Dermis lymphatic vessel endothelial cell (primary cell): ENCODE data around the gene INPP1. TPM values are rescaled to one million over a fixed set of nuclear protein-coding genes. Genes with fewer than 3 reads are reported as not detected.

ENCODE experiments used
- total RNA-seq: library from RNA; depleted of rRNA; stranded (reverse); fragments of >200 nt; gene quantifications from 2 replicates; pipeline ENCODE4 v1.2.1, GENCODE V29; 2014

INPP1 gene, protein sequence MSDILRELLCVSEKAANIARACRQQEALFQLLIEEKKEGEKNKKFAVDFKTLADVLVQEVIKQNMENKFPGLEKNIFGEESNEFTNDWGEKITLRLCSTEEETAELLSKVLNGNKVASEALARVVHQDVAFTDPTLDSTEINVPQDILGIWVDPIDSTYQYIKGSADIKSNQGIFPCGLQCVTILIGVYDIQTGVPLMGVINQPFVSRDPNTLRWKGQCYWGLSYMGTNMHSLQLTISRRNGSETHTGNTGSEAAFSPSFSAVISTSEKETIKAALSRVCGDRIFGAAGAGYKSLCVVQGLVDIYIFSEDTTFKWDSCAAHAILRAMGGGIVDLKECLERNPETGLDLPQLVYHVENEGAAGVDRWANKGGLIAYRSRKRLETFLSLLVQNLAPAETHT
- total RNA-seq: 12.0 and 15.4 TPM in 2 replicates

GRCh38 chr2:190343536-190344275 lies at the start of gene INPP1:
INPP1 (plus strand) TSS chr2:190343589; CDS start chr2:190360103, 16,514 bp downstream.

DNA sequence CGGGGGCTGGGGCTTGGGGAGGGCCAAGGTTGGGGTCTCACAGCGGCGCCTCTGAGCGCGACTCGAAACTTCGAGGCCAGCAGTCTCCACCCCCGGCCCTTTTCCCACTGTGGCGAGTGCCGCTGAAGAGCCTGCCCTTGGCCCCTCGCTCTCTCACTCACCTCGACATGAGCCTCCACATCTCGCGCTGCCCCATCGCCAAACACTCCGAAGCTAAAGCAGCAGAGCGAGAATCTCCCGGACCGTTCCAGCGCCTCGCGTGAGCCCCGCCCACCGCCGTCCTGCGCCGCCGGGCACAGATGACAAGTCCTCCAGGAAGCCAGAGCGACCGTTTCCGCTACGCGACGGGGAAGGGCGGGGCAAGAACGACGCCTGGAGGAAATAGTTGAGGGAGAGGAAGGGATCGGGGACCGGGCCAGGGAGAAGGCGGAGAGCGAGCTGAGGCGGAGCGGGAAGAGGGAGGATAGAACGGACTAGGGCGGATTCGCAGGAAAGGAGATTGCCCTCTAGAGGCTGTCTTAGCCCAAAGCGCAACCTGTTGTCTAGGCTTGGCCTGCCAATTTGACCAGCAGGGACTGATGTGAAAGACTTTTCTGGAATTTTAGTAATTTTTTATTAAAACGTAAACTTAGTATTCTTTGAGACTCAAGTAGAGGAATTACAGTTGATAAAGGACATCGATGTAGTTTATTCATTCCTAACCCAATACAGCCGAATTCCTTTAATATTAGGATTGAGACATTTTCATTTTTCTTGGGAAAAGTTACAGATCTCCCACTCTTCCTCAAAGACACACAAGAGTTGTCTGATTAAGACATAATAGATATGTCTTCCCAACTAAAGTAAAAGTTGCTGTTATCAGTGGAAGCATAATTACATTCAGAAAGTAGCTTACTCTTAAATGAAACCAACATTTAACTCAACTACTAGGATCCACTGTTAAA lies 23.6 kb upstream of the INPP1 start, which contains the start of gene HIBCH:
Gene HIBCH, minus strand, starts transcription at position 272 of the 944 bp plus-strand sequence. Its CDS starts 76 bp downstream, at position 196.

DNA sequence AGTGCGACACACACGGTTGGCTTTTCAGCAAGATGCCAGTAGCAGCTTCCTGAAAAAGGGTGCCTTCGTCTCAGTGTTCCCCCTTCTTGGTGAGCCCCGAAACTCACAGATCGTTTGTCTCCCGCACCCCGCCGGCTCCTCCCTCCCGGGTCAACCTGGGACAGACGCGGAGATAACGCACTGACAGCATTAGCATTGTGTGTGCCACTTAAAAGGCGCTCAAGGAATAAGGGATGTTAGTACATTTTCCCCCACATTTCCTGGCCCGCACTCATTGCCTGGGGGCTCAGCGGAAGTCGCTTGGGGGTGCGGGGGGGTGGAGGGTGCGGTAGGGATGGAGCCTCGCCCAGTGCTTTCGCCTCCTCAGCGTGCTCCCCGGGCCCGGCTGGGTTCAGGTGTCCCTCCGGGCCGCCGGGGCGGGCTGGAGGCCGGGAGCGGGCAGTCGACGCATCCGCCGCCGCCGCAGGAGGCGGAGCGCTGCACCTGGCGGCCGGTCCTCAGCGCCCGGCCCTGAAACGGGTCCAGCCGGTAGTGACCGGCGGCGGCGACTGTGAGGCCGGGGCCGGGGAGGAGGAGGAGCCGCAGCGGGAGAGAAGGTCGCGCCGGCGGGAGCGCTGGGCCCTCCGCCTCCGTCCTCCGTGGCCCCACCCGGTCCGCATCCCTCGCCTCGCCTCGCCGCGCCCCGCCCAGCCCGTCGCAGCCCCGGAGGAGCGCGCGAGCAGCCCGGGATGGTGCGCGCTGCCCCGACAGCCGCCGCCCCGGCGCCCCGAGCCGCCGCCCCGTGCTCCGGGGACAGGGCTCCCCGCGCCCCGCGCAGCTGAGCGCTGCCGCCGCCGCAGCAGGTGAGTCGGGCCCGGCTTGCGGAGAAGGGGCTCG lies 64.5 kb downstream of the INPP1 start, which contains the start of gene MFSD6:
Gene MFSD6, plus strand, starts transcription at position 694 of the 876 bp plus-strand sequence. CDS start 27,675 bp downstream, outside the sequence.

Other genes starting within 250 kb of the INPP1 start
- gene HIBCH, start 23.8 kb upstream of the INPP1 start, total RNA-seq: 11.2 and 18.2 TPM in 2 replicates
- 10.4 and 10.6 TPM in 2 replicates for gene MFSD6, start 64.8 kb downstream of the INPP1 start, total RNA-seq
- gene NEMP2, start 191.1 kb downstream of the INPP1 start, total RNA-seq: 3.4 and 4.0 TPM in 2 replicates